Measurements from ENCODE around the gene KLC3.
"Not testable (repeated sequence)": the region's sequence is repeated elsewhere in the genome, so short reads cannot be mapped to it uniquely, and the experiment has no call there.

KLC3 gene

GRCh38 chr19:45340232-45340898 is at the start of gene KLC3:
Gene KLC3 (plus strand): TSS chr19:45340750. CDS start chr19:45345542, 4,792 bp downstream.
- peak; percentile 40 for DNase-seq

GRCh38 chr19:45291834-45292233 is 48.7 kb upstream of the KLC3 start:
- DNase-seq, result no peak

- DNase-seq, result peak; percentile 46
Observed at GRCh38 chr19:45293682-45294081, 46.9 kb upstream of the KLC3 start.

GRCh38 chr19:45294291-45295029 is 46.1 kb upstream of the KLC3 start:
- DNase-seq, result no peak

- DNase-seq, result no peak
Observed at GRCh38 chr19:45295873-45296272, 44.7 kb upstream of the KLC3 start.

GRCh38 chr19:45296355-45296754 is 44.2 kb upstream of the KLC3 start:
- DNase-seq, result no peak

- DNase-seq, result no peak
Observed at GRCh38 chr19:45297674-45298073, 42.9 kb upstream of the KLC3 start.

GRCh38 chr19:45298264-45298663 is 42.3 kb upstream of the KLC3 start:
- DNase-seq, result no peak

GRCh38 chr19:45299719-45300118 is 40.8 kb upstream of the KLC3 start:
- DNase-seq, result no peak

GRCh38 chr19:45302416-45302815 is 38.1 kb upstream of the KLC3 start:
- DNase-seq, result no peak

GRCh38 chr19:45303269-45304060 is 37.1 kb upstream of the KLC3 start:
- DNase-seq, result no peak

GRCh38 chr19:45304141-45304926 is 36.2 kb upstream of the KLC3 start:
- no peak for DNase-seq

GRCh38 chr19:45305007-45305406 is 35.5 kb upstream of the KLC3 start:
- DNase-seq, result no peak

- DNase-seq, result no peak
Observed at GRCh38 chr19:45305421-45305820, 35.1 kb upstream of the KLC3 start.

- no peak for DNase-seq
Observed at GRCh38 chr19:45306040-45306439, 34.5 kb upstream of the KLC3 start.

GRCh38 chr19:45306518-45307027 is 34.0 kb upstream of the KLC3 start:
- DNase-seq, result no peak

- DNase-seq, result no peak
Observed at GRCh38 chr19:45307361-45307760, 33.2 kb upstream of the KLC3 start.

- DNase-seq, result not testable (repeated sequence)
Observed at GRCh38 chr19:45309322-45309721, 31.2 kb upstream of the KLC3 start.

GRCh38 chr19:45311621-45312020 is 28.9 kb upstream of the KLC3 start:
- no peak for DNase-seq

GRCh38 chr19:45312285-45312684 is 28.3 kb upstream of the KLC3 start:
- DNase-seq, result not testable (repeated sequence)

- no peak for DNase-seq
Observed at GRCh38 chr19:45314708-45315245, 25.8 kb upstream of the KLC3 start.

GRCh38 chr19:45315304-45315703 is 25.2 kb upstream of the KLC3 start:
- no peak for DNase-seq
